ENCODE results near the gene KCNQ1OT1.

KCNQ1OT1 gene

DNA sequence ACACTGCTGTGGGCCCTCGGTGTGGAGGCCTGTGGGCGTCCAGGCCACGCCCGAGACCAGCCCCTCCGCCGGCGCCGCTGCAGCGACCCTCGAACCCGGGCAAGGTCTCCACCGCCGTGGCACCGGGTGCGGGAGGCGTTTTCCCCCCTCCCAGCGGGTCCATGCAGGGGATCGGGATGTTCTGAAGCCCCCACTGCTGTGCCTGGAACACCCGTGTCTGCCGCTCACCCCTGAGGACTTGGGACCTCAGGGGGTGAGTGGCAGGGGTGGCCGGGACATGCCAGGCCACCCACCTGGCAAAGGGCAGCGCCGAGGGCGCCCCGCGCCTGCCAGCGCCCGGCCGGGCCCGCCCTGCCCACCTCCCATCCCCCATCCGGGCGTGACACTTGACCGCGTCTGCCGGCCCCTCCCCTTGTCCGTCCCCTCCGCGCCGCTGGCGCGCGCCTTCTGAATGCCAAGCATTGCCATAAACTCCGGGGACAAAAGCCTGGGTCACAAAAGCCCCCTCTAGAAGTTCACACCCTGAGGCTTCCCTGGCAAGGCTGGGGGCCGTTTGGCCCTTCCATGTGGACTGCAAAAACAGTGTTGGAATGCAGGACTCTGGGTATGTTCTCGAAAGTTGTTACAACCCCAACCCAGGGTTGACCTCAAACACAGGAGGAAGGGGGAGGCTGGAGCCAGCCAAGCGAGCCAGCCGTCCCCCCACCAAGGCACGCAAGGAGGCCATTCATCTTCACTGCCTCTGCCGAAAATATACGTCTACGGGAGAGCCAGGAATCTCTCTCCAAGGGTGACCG is 819 bp upstream of the KCNQ1OT1 start:
- DNase-seq, result peak; percentile 17 to 29

GRCh38 chr11:2699185-2699530 is 636 bp downstream of the KCNQ1OT1 start:
- peak in 1 of 2 donors; percentile 3 for DNase-seq

- DNase-seq, result no peak
Measured at GRCh38 chr11:2698386-2699184, 1.2 kb downstream of the KCNQ1OT1 start.

GRCh38 chr11:2697866-2698265 is 1.9 kb downstream of the KCNQ1OT1 start:
- no peak for DNase-seq

- no peak for DNase-seq
Measured at GRCh38 chr11:2696455-2696854, 3.3 kb downstream of the KCNQ1OT1 start.

DNA sequence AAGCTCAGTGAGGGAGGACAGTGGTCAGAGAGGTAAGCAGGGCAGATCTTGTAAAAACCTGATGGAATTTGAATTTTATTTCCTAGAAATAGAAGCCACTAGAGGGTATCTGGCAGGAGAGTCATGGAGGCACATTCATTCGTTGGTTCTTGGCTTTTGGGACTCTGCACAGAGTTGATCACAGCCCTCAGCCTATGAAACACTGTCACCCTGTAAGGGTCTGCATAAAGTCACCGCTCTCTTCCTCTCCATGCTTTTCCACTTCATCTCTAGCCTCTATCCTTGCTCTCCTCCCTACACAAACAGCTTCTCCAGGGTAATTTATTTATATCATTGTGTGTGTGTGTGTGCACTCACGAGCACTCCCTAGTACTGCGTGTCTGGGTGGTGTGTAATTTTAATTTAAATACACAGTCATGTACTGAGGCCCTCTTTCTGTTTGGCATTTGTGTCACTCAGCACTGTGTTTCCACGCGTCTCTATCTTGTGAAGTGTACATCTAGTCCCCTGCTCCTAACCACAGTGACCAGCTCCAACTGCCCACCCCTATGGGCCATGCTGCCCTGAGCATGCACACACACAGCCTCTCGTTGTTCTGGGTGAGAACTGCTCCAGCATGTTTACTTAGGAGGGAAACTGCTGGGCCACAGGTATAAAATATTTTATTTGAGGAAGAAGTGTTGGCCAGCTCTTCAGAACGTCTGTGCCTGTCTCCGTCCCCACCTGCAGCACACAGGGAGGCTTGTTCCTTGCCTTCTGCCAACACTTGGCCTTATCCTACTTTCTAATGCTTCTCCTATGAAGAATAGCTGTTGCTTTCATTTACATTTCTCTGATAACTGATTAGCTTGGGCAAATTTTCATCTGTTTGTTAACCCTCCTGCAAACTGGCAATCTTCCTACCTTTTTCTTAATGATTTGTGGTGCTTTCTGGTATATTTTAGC is 4.5 kb downstream of the KCNQ1OT1 start:
- no peak for DNase-seq

DNA sequence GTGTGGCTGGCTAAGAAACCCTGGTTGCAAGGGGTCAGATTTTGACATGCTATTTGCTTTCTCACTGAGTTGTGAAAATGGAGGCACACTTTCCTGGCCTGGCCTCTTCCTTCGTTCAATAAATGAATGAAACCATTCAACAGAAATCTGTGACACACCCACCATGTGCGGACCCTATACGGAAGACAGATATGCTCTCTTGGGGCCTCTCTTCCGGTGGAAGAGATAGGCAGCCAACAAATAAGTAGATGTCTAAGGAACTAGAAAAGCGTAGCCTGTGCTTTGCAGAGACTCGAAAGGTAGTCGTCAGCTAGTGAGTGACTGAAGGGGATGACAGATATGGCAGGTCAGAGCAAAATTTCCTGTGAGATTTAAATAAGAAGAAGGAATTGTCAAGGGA is 5.3 kb downstream of the KCNQ1OT1 start:
- no peak for DNase-seq

DNA sequence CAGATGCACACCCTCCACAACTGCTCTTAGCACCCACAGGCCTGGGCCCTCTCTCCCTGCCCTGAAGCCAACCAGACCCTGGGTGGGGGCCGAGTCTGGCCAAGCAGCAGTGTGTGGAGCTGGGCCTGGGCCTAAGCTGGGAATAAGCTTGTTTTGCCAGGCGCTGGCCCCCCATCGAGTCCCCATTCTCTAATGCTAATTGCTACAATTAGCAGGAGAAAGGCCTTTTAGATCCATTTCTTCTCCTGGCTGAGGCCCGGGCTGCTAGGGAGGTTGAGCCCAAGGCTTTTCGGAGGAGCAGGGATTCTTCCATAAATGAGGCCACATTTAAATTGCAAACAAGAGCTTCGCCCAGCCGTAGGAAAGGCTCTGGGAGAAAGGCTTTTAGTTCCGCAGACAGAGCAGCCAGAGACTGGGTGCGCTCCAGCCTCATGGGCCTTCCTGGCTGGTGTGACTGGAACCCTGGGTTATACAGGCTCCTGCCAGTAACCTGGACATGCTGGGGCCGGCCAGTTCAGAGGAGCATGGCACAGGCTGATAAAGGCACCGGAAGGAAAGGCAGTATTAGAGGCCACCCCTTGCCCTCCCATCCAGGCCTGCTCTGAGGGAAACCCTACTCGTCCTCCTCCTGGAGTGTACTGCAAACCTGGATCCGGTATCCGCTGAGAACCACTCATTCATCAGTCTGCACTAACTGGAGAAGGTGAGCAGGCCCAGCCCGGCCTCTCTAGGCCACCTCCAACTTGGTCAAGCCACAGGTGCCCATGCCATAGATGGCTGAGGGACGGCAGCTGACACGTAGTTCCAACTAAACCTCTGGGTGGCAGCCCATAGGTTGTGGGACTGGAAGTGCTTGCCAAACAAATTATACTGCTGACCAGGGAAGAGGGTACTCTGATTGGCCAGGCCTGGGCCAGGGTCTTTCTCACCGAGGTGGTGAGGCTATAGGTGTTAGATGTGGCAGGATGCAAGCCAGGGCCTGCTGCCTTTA is 6.2 kb downstream of the KCNQ1OT1 start:
- DNase-seq, result no peak

DNA sequence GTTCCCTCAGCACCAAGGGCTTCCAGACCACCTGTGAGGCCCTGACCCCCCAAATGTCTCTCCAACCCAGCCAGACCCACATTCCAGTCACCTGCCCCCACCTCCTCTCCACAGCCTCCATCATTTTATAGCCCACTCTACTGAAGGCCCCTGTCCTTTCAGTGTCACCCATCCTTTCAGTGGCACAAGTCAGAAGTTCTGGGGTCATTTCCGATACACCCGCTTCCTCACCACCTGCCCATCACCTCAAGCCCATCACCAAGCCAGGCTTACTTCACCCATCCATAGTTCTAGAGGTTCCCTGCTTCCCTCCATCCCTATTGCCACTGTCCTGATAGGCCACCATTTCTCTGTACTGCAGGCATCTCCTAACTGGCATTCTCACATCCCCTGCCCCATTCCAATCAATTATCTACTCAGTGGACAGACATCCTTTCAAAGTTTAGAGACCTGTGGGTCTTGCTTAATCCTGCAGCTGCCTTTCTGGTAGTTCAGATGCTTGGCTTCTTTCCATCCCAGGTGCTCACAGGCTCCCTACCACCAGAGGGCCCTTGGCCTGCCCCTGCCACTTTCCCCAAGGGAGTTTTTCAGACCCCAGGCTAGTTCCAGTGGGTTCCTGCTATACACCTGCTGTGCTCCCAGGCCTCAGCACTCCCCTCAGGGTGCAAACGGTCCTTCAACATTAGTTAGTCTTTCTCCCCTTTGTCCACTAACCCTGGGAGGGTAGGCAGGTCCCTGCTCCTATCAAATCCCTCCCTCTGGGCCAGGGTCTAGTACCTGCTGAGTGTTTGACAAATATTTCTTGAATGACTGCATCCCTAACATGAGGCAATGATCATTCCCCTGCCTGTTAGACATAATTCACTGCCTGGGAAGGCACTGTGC is 7.6 kb downstream of the KCNQ1OT1 start:
- no peak for DNase-seq

DNA sequence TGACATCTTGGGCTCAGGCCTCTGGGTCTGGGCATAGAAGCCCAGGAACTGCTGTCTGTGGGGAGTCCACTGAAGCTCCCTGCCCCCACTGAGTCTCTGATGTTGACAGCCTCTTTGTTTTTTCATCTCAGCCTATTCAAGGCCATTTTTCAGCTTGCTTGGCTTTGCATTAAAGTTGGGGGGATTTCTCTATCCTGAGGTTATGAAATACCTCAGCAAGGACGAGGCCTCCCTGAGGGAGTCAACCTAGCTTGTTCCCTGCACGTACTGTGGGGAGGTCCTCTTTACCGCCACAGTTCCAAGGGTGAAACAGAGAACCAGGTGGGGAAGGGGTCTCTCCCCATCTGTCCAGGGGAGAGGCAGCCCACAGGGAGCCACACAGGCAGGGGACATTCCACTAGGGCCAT is 8.4 kb downstream of the KCNQ1OT1 start:
- no peak for DNase-seq

DNA sequence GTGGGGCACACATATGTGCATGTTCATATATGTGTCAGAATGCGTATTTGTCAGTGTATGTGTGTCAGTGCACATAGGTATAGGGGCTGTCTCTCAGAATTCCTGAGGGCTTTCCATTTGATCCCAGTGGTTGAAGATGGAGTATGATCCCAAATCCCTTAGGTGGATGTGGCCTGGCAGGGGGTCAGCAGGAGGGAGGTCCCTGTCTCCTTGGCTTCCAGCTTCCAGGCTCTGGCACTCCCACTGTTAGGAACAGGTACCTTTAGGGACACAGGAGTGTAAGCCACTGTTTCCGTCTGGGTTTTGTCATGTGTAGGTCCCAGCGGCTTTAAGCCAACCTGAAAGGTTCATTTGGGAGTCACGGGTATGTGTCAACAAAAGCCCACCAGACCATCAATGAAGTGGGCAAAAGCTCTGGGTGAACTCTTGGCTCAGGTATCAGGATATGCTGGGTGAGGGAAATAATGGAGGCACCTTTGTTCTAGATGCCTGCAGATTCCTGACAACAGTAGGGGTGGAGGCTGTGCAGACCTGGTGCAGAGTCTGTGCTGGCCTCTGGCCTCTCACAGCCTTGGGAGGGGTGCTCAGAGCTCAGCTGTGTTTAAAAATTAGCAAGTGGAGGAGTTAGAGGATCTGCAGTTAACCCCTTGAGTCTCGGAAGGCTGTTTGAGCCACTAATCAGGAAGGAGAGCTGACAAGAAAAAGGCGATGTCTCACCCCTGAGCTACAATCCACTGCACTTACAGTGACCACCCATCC is 9.0 kb downstream of the KCNQ1OT1 start:
- no peak for DNase-seq

DNA sequence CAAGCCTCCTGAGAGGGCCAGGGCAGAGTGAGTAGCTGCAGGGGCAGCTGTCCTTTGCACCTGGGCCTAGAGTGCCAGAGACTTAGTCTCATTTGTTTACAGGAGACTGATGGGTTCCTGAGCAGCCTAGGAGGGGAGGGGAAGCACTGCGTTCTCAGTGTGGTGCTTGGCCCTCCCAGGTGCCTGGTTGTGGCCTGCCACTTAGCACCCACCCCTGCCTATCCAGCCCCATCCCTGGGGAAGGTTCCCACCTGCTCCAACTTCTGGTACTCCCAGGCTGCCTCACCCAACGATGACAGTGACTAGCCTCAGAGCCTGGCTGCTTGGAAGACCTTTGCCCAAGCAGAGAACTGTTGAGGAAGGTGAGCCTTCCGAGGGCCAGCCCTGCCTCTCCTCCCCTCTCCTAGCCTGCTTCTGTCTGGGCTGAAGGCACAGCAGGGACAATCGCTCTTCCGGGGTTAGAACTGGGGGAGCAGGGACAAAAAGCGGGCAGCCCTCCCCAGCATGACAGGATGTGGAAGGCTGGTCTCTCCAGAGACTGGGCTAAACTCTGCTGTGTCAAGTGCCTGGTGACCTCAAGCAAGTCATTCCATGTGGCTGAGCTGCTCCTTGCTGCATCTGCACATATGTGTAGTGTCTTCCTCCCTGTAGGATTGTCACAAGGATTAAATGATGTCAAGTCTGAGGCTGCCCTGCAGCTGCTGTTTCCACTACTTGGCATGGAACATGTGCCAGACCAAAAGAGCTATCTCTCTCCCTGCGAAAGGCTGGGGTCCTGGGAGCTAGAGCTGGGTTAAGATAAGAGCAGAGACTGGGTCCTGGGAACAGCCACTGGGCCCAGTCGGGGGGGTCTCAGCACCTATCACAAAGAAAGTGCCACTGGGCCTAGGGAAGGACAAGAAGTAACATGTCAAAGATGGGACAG is 9.9 kb downstream of the KCNQ1OT1 start:
- no peak for DNase-seq

DNA sequence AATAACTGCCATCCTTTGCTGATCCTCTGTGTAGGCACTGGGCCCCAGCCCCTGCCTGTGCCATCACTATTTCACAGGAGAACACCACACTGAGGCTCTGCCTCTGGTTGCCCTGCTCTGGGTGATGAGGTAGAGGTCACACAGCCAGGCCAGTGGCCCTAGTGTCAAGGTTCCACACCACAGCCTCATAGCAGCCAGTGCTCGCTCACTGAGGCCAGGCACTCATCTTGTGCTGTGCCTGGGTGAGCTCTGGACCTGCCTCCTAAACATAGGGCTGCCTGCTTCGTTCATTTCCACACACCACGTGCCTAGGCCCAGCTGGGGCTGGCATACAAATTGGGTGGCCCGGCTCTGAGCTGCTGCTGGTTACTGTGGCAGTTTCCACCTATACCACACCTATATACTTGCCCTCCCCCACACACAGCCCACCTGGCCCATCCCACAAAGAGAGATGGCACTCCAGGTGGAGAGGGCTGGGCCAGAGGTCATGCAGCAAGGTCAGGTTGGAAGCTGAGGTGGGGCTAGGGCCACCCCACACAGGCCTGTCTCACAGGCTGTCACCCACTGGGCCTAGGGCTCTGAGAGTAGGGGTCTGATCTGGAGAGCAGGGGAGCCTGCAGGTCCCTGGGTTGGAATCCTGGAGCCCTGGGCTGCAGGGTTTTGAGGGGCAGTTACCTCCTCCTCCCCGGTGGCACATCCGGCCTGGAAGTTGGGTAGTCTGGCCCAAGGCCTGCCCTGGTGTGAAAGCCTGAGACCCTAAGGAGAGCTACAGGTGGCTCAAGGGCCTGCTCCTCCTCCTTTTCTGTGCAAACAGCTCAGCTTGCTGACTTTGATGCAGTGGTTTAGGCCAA is 11.2 kb downstream of the KCNQ1OT1 start:
- DNase-seq, result no peak

GRCh38 chr11:2687782-2688191 is 12.0 kb downstream of the KCNQ1OT1 start:
- DNase-seq, result no peak

GRCh38 chr11:2687223-2687530 is 12.6 kb downstream of the KCNQ1OT1 start:
- no peak for DNase-seq

- no peak for DNase-seq
Measured at GRCh38 chr11:2686360-2687222, 13.2 kb downstream of the KCNQ1OT1 start.

All from CD4-positive, alpha-beta T cell treated with Interferon alpha-2 for 1 hour (primary cell).